ENCODE measurements around the gene RHOT2.

- TF ChIP-seq CTCF (conservative IDR thresholded peaks at IDR 0.05; ENCODE audit: low read depth in 2 of 2): no peak; a peak in 1 of 4 replicates
- TF ChIP-seq REST (IDR thresholded peaks at IDR 0.05; ENCODE audit: unreplicated experiment): no peak
- TF ChIP-seq POLR2AphosphoS5 (IDR thresholded peaks at IDR 0.05; ENCODE audit: low read depth): peak; percentile 69
- TF ChIP-seq EZH2 (IDR thresholded peaks at IDR 0.05; ENCODE audit: low read depth, unreplicated experiment): no peak
Measured at GRCh38 chr16:678858-679813, 11.2 kb downstream of the RHOT2 start.
